C4-2B (cell line): ENCODE measurements around the gene SRPK2.
"Not testable (repeated sequence)": the region's sequence is repeated elsewhere in the genome, so short reads cannot be mapped to it uniquely, and the experiment has no call there.

Experiments used
- H3K27ac ChIP-seq: fragments of 450-650 bp; 2 replicates; pipeline ENCODE4 v1.5.1; 2017
- CTCF ChIP-seq: fragments of 450-650 bp; conservative IDR thresholded peaks from 2 replicates; pipeline ENCODE4 v1.5.1; 2017; ENCODE audit warnings: mild to moderate bottlenecking
- ZFX ChIP-seq: fragments of 450-650 bp; IDR thresholded peaks from 2 replicates; pipeline ENCODE4 v1.6.1; 2017

Gene SRPK2

GRCh38 chr7:105325216-105325904 lies 63.4 kb downstream of the SRPK2 start:
- TF ChIP-seq CTCF (no peak), ZFX (no peak)
- no peak overlapping the region for H3K27ac ChIP-seq

GRCh38 chr7:105324606-105325005 lies 64.1 kb downstream of the SRPK2 start:
- H3K27ac ChIP-seq, result not testable (repeated sequence)

GRCh38 chr7:105323366-105323765 lies 65.4 kb downstream of the SRPK2 start:
- TF ChIP-seq ZFX (no peak), CTCF (no peak)

DNA sequence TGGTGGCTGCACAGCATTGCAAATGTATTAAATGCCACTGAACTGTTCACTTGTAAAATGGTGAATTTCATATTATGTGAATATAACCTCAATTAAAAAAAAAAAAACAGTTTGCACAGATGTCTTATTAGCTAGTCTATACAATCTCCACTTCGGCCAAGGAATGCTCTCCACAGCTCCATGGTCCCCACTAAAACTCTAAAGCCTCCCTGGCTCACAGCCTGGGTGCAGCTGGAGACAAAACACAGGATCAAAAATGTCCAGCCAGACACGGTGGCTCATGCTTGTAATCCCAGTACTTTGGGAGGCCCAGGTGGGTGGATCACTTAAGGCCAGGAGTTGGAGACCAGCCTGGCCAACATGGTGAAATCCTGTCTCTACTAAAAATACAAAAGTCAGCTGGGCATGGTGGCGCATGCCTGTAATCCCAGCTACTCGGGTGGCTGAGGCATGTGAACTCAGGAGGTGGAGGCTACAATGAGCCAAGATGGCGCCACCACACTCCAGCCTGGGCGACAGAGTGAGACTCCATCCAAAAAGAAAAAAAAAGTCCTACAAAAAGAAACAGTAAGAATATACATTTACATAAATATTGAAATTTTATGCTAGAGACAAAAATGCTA lies 66.0 kb downstream of the SRPK2 start:
- H3K27ac ChIP-seq, result no peak overlapping the region
- TF ChIP-seq CTCF (no peak), ZFX (no peak)

More at GRCh38 chr7:105323366-105323765, 65.4 kb downstream of the SRPK2 start:
- no peak overlapping the region for H3K27ac ChIP-seq

DNA sequence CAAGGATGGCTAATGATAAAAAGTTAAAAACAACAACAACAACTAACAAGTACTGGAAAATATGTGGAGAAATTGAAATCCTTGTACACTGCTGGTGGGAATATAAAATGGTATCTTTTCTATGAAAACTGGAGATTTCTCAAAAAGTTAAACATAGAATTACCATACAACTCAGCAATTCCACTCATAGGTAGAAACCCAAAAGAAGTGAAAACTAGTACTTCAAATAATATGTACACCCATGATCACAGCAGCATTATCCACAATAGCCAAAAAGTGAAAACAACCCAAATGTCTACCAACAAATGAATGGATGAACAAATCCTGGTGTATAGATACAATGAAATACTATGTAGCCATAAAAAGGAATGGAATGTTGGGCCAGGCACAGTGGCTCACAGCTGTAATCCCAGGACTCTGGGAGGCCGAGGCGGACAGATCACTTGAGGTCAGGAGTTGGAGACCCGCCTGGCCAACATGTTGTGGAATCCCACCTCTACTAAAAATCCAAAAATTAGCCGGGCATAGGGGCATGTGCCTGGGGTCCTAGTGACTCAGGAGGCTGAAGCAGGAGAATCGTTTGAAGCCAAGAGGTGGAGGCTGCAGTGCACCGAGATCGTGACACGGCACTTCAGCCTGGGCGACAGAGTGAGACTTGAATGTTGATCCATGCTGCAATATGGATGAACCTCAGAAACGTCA lies 66.8 kb downstream of the SRPK2 start:
- no peak for TF ChIP-seq CTCF
- no peak for TF ChIP-seq ZFX

GRCh38 chr7:105320896-105321295 lies 67.8 kb downstream of the SRPK2 start:
- no peak for TF ChIP-seq CTCF
- no peak for TF ChIP-seq ZFX
- H3K27ac ChIP-seq, result no peak overlapping the region

More for the DNA sequence above, 66.8 kb downstream of the SRPK2 start:
- H3K27ac ChIP-seq, result no peak overlapping the region

- TF ChIP-seq CTCF (no peak), ZFX (no peak)
- H3K27ac ChIP-seq, result no peak overlapping the region
Observed at GRCh38 chr7:105319578-105319977, 69.1 kb downstream of the SRPK2 start.
